Stomach (tissue), 4 donors: ENCODE data around the gene COG8.

ENCODE experiments used
- CTCF ChIP-seq, 7 experiments: fragments of 450-650 bp in 4 of 7; fragments of 200-600 bp in 3 of 7; sonication (generic) in 3 of 7; IDR thresholded peaks; one replicate each; pipeline ENCODE4 v1.5.1; 2016 to 2019; ENCODE audit warnings: antibody characterized with exemption in 7 of 7, control low read depth in 2 of 7, mild to moderate bottlenecking in 1 of 7
- EP300 ChIP-seq: sonication (generic); formaldehyde crosslinking; IDR thresholded peaks from one replicate; pipeline ENCODE4 v1.6.1; 2017; ENCODE audit warnings: antibody characterized with exemption
- POLR2A ChIP-seq, 4 donors: fragments of 450-650 bp; IDR thresholded peaks; one replicate each; pipeline ENCODE4 v1.6.1; 2016; ENCODE audit warnings: antibody characterized with exemption in 4 of 4, control low read depth in 2 of 4, mild to moderate bottlenecking in 1 of 4, moderate library complexity in 1 of 4
- POLR2AphosphoS5 ChIP-seq, 3 donors: sonication (generic); formaldehyde crosslinking; IDR thresholded peaks; one replicate each; pipeline ENCODE4 v1.6.1; 2016; ENCODE audit warnings: antibody characterized with exemption in 3 of 3

DNA sequence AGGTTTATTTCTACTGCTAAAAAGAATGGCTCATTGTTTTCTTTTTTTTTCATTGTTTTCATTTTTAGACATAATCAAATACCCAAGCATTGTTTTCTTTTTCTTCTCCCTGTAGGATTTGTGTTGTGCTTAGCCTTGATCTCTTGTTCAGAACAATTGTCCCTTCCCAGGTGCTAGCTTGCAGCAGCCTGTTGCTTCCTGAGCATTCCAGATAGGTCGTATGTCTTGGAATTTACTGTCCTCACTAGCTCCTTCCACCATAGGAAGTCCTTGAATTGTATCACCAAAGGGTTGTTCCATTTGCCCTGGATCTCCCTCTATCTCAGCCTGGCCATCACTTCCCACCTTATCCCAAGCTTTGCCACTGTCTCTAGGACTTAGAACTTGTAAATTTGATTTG is 38.2 kb downstream of the COG8 start:
- no peak for TF ChIP-seq CTCF (IDR thresholded peaks at IDR 0.05)
- TF ChIP-seq POLR2AphosphoS5 (IDR thresholded peaks at IDR 0.05) = no peak
- TF ChIP-seq POLR2A (IDR thresholded peaks at IDR 0.05) = no peak
- no peak for TF ChIP-seq EP300
